NCI-H1930 (cell line): ENCODE data around the gene SLC29A2.
A peak's percentile ranks its signal among the peaks of the same experiment; 100 is the strongest.

Experiments
- DNase-seq, 2 experiments: peaks; one replicate each; lab custom pipeline; 2025; lab: John Stamatoyannopoulos, UW

Gene SLC29A2

GRCh38 chr11:66317723-66318599 lies 53.6 kb downstream of the SLC29A2 start:
- no peak for DNase-seq

DNA sequence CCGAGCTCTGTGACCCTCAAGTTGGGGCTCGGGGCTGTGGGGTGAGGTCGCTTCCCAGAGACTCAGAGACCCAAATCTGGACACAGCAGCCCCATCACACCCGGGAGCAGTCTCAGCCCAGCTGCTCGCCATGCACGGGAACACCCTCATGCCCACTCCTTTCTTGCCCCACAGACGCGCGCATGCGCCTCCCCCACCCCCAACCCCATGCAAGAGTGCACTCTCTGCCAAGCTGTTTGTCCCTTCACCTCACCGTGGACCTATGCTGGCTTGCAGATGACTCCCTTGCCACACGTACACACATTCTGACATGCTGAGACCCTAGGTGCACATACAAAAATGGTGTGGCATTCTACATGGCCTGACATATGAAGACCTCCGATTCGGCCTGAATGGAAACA lies 54.2 kb downstream of the SLC29A2 start:
- DNase-seq: no peak

- no peak for DNase-seq
Observed at GRCh38 chr11:66316849-66317251, 54.7 kb downstream of the SLC29A2 start, which contains the start of gene CD248. CD248 (minus strand) TSS chr11:66317044; CDS start chr11:66317027, 17 bp downstream.

- no peak for DNase-seq
Observed at GRCh38 chr11:66315921-66316811, 55.4 kb downstream of the SLC29A2 start.

- DNase-seq: no peak
Observed at GRCh38 chr11:66315498-66315885, 56.1 kb downstream of the SLC29A2 start.

DNA sequence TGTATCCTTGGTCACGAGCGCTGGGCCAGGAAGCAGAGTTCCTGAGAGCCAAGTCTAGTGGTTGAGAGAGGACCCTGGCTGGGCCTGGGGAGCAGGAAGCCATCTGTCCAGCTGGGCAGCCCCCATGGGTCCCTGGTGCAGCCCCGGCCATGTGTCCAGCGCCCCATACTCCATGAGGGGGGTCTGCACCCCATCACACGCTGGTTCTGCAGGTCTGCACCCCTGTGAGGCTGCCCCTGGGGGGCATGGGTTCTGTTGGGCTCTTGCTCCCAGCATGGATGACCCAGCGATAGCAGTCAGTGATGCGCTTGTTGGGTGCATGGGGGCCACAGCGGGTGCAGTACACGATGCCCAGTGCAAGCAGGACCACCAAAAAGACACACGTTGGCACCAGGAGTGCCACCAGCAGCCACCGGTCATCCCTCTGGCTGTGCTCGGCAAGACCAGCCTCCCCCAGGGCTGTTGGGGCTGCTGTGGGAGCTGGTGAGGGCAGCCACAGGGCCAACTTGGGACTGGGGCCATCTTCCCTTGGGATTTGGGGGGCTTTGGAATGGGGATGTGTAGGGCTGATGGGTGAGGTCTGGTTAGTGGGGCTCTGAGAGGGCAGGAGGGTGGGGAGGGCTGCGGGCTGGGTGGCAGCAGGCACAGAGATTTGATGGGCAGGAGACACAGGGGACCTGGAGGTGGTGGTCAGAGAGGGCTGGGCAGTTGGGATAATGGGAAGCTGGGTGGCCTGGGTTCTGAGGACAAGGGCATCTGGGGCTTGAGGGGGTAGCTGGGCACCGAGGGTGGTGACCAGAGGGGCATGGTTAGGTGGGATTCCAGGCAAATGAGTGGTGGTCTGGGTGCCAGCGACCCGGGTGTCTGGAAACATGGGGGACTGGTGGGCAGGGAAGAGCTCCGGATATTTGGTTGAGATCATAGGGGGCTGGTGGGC lies 56.7 kb downstream of the SLC29A2 start:
- DNase-seq: no peak

DNA sequence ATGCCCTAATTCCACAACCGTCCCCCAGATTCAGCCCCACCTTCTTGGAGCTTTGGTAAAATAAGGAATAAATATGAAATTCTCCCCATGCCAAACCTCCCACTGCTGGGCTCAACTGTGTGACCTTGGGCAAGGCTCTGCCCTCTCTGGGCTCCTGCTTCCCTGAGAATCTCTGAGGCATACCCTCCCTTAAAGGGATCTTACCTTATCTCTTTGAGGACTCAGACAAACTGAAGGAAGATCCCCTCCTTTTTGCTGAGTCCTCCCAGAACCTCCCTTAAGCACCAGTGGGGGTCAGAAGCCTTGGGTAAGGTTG lies 57.4 kb downstream of the SLC29A2 start:
- no peak for DNase-seq

DNA sequence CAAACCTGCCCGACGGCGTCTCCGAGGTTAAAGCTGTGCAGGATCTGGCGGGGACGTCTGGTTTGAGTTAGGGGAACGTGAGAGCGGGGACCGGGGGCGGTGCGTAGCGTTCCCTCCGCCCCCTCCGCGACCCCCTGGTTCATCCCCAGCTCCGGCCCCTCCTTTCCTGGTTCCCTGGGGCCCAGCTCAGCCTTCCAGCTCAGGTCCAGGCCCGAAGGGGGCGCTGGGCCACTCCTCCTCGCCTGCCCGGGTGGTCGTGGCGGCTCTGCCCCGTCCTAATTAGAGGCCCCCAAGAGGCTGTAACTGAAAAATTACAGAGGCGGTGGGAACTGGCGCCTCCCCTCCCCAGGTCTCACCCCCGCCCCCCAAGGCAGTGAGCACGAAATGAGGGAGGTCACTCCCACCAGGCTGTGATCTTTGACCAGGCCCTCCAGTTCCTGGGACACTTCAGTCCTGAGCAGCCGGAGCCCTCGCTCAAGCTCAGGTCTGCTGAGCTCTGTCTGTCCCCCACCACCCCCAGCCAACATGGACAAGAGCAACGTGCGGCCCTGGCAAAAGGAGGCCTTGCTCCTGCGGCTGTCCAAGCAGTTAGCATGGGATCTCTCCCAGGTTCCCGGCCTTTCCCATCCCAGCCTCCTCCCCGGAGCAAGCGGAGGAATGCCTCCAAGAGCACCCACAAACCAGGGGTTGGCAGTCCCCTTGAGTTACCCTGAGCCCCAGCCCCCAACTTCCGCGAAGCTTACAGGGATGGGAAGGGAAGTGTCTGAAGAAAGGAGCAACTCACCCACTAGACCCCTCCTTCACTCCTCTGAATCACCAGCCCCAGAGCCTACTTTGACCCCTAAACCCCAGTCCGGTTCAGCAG lies 58.0 kb downstream of the SLC29A2 start:
- peak in 1 of 2 experiments; percentile 17 for DNase-seq

DNA sequence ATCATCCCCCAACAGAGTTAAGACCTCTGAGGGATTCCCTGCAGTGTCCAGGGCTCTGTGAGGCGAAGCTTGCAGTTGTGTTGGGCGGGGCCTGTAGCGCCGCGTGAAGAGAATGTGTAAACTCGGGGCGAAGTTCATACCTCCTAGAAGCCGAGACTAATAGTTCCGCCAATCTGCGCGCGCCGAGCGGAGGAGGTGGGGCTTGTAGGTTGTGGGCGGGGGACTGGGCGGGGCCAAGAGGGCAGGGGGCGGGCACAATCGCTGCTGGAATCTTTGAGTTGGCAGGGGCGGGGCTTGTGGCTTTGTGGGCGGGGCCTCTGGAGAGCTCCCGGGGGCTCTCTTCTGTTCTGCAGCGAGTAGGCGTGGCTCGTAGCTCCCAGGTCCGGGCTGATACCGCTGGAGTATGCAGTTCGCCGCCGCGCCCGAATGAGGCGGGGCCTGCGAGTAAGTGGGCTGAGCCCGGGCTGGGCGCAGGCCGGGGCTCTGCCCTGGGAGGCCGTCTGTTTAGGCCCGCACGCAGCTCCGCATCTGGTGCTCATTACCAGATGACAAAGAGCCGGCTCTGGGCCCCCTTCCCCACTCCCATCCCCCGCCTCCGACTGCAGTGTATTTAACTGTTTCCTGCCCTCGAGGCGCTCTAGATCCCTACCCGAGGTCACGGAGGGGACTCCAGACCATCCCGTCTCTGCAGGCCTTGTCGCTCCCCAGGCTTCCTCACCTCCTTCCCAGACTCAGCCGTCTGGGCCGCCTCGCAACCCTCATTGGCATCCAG lies 58.8 kb downstream of the SLC29A2 start:
- DNase-seq: peak; percentile 85 to 96
